GM18519 (cell line): ENCODE data around the gene ABCG1.
"Not testable (repeated sequence)": the region's sequence is repeated elsewhere in the genome, so short reads cannot be mapped to it uniquely, and the experiment has no call there.

Source experiments
- ATAC-seq: cut with Tn5 transposase; IDR thresholded peaks from one replicate; pipeline ENCODE4 v1.9.1; 2021; ENCODE audit warnings: mild to moderate bottlenecking, moderate library complexity; ENCODE audit not compliant: unreplicated experiment, low FRiP score

Gene ABCG1

DNA sequence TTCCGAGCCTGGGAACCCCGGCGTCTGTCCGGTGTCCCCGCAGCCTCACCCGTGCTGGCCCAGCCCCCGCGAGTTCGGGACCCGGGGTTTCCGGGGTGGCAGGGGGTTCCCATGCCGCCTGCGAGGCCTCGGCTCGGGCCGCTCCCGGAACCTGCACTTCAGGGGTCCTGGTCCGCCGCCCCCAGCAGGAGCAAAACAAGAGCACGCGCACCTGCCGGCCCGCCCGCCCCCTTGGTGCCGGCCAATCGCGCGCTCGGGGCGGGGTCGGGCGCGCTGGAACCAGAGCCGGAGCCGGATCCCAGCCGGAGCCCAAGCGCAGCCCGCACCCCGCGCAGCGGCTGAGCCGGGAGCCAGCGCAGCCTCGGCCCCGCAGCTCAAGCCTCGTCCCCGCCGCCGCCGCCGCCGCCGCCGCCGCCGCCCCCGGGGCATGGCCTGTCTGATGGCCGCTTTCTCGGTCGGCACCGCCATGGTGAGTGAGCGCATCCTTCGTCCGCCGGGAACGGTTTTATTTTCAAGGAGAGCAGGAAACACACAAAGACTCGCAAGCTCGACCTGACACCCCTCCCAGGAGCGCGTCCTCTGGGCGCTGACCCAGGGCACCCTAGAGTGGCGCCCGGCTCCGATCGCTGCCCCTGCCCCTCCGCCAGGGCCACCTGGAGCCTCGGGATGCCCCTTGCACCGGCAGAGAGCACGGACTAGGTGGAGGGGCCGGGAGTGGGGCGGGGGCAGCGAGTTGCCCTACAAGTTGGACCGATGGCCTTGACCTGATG lies at the start of gene ABCG1:
Gene ABCG1, plus strand, starts transcription at position 305 of the 770 bp plus-strand sequence. Its CDS starts 123 bp downstream, at position 428.
- ATAC-seq = no peak

DNA sequence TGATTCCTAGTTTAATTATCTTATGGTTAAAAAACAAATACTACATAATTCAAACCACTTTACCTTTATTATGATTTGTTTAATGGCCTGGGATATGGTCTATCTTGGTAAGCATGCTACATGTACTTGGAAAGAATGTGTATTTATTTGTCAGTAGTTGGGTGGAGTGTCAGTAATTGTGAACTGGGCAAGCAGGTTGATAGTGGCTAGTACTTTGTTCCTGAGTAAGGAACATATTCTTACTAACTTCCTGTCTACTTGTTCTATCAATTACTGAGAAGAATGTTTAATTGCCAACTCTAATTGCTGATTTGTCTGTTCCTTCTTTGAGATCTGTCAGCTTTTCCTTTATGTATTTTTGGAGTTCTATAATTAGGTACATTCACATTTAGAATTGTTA lies 49.2 kb upstream of the ABCG1 start:
- ATAC-seq = no peak

DNA sequence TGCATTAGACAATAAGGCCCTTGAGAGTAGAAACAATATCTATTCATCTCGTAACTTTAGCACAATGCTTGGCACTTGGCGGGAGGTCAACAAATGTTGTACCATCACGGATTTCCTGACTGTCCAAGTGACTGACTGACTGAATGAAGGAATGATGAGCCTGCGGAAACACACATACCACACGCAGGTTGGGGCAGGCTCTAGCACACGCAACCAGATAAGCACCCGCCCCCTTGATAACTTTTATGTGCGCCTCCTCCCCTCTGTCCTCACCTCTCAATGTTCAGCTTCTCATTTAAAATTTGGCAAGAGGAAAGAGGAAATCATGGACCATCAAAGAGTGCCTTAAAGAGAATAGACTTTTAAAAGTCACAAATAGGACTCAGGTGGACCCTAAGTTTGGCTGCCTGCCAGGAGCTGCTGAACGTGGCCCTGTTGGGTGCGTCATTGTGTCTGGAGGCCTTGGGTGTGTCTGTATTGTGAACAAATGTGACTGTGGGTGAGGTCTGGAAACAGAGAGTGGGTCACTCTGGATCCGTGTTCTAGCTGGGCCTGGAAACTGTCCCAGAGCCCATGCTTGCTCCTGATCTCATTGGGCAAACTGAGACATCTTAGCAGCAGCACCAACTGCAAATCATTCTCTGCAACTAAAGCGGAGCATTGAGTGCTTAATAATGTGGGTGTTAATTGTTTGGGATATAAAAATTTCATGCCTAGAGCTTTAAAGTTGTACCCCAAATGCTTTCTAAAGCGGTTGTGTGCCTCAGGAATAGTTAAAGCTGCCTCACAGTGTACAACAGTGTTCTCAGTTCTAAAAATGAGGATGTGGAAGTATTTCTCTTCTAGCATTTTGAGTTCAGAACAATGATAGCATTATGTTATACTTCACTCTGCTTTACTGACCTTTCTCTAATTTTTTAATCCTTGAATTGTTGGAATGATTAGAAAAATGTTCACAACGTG lies 47.6 kb upstream of the ABCG1 start:
- ATAC-seq = no peak

DNA sequence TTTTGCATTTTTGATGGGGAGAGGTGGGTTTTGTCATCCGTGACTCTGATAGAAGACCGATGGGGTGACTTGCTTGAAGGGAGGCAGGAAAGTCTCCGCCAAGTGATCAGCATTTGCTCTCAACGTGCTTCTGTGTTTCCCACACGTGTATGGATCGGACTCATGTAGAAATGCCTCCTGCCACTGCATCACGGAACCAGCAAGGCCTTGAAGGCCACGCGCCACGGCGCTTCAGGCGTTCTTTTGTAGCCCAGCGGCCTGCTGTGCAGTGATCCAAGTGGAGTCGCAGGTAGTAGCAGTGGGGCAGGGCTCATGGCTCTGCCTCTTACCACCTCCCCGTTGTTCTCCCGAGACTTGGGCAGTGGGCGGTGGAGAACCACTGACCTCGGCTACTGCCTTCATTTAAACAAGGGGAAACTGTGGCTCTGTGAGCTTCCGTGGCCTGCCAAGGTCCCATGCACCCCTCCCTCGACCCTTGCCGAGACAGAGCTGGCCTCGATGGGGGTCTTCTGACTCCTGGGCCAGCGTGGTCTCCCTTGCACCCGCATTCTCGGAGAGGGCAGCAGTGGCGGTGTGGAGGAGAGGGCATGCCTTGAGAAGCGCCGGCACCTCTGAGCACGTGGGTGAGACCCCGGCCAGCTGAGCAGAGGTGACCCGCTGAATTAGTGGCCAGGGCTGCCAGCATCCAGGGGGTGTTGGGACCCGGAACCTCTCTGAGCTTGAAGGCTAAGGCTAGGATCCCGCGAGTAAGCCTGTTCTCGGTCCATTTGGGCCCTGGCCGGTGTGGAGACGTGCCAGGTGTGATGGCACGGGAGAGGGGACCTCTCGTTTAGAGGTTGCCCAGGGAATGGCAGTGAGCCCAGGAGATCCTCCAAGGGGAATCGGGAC lies 46.1 kb upstream of the ABCG1 start:
- ATAC-seq = no peak

DNA sequence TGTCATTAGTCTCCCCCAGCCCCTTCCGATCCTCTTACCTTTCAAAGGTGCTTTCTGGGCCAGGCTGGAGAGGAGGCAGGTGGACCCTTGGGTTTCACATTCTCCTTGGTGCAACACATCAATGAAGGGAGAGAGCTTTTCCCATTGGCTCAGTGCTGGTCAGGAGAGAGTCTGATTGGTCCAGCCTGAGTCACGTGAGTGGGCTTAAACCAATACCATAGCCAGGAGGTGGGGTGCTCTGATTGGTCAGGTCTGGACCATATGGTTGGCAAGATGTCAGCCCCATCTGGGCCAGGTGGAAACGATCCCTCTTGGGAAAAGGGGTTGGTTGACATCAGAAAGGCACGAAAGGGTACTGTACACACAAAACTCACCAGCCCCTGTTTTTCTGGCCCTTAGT lies 44.8 kb upstream of the ABCG1 start:
- ATAC-seq = no peak

DNA sequence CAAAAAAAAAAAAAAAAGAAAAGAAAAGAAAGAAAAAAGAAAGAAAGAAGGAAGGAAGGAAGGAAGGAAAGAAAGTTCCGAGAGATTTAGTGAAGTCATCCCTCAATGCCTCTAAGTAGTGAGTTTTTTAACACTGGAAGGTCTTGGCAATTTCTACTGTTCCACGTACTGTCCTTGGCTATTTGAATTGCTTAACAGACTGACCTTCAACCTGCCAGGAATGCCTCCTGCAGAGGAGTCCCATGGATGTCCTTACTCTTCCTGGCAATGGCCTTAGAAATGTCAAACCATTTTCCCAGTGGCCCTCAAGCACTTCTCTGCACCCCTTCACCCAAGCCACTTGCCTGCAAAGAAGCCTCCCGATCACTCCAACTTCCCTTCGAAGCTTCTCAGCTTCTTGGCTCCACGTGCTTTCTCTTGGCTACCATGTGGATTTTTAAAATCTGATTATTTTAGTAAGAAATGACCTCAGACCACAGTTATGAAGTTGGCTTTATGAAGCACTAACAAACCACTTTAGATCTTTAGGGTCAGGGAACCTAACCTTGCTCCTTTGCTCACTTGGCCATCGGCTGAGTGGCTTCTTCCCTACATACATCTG lies 43.7 kb upstream of the ABCG1 start:
- no peak for ATAC-seq

DNA sequence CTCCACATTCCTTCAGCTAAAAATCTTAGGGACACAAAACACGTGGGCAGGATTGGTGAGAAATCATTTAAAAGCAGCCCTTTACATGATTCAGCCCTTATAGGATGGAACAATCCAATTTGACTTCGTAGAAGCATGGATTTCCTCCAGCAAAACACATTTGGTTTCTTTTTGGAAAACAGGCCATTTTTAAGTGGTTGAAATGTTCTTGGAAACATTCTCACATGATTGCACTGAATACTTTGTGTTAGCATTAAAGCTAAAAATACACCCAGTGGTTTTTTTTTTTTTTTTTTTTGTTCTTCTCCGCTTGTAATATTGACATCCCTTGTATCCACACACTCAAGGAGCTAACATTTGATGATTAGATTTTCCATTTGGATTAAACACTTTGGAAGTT lies 42.1 kb upstream of the ABCG1 start:
- no peak for ATAC-seq

DNA sequence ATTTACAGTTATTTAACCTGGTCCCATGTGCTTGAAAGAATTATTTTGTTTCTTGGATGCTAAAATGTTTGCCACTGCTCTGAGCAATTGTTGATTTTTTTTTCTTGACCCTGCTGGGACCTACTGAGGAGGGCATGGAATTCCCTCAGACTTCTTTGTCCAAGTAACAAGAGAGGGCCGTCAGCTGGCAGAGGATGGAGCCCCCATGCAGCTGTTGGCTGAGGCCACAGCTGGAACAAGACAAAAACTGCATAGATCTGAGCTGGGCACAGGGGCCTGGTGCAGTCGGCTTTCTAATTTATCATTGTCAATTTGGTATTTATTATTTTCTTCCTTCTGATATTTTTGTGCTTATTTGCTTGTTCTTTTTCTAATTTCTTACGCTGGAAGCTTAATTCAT lies 39.6 kb upstream of the ABCG1 start:
- ATAC-seq = no peak

DNA sequence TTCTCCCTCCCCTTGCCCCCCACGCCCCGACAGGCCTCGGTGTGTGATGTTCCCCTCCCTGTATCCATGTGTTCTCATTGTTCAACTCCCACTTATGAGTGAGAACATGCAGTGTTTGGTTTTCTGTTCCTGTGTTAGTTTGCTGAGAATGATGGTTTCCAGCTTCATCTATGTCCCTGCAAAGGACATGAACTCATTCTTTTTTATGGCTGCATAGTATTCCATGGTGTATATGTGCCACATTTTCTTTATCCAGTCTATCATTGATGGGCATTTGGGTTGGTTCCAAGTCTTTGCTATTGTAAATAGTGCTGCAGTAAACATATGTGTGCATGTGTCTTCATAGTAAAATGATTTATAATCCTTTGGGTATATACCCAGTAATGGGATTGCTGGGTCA lies 38.9 kb upstream of the ABCG1 start:
- not testable (repeated sequence) for ATAC-seq

DNA sequence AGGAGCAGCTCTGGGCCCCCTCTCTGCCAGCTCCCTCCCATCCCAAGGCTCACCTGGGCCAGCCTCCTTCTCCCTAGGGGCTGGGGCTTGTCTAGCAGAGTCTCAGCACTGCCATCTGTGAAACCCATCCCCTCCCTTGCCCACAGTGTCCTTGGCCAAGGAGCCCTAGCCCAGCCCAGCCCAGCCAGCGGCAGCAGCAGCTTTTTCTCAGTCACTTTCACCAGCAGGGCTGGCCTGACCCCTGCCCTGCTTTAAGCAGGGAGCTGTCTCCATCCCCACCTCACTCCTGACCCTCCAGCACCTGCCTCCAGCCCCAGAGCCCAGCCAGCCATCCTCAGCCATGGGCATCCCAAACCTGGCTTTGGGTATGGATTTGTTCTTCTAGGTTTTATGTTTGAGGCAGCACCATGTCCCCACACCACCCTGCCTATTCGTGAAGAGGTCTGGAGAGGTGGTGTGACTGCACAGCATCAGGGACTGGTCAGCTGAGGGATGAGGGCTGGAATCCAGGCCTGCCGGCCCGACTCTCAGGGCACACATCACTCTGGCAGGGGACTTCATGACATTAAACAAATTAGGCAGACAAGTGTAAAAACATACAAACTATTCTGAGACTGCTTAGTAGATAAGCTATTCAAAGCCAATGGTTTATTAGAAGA lies 36.1 kb upstream of the ABCG1 start:
- ATAC-seq = no peak

DNA sequence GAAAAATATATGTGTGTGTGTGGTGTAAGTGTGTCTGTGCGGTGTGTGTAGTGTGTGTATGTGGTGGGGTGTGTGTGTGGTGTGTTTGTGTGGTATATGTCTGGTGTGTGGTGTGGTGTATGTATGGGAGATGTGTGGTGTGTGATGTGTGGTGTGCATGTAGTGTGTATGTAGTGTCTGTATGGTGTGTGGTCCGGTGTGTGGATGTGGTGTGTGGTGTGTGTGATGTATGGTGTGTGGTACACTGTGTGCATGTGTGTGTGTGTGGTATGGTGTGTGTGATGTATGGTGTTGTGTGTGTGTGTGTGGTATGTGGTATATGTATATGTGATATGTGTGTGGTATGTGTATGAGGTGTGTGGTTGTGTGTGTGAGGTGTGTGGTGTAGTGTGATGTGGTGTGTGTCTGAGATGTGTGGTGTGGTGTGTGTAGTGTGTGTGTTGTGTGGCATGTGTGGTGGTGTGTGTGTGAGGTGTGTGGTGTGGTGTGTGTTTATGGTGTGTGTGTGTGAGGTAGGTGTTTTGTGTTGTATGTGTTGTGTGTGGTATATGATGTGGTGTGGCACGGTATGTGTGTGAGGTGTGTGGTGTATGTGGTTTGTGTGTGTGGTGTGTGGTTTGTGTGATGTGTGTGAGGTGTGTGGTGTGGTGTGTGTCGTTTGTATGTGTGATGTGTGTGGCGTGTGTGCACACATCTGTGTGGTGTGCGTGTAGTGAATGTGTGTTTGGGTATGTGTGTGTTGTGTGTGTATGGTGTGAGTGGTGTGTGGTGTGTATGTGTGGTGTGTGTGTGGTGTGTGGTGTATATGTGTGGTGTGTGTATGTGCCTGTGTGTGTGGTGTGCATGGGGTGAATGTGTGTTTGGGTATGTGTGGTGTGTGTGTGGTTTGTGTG lies 35.3 kb upstream of the ABCG1 start:
- ATAC-seq = no peak

DNA sequence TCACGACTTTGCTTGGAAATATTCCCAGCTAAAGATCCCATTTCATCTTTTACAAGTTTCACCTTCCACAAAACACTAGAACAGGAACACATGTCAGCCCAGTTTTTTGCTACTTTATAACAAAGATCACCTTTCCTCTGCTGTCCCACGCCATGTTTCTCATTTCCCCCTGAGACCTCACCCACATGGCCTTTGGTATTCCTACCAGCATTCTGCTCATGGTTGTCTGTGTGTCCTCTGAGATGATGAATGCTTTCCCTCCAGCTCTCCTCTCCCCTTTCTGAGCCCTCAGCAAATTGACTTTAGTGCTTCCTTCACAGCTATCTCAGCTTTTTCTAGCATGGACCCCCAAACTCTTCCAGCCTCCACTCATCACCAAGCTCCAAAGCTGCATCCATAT lies 32.3 kb upstream of the ABCG1 start:
- no peak for ATAC-seq

DNA sequence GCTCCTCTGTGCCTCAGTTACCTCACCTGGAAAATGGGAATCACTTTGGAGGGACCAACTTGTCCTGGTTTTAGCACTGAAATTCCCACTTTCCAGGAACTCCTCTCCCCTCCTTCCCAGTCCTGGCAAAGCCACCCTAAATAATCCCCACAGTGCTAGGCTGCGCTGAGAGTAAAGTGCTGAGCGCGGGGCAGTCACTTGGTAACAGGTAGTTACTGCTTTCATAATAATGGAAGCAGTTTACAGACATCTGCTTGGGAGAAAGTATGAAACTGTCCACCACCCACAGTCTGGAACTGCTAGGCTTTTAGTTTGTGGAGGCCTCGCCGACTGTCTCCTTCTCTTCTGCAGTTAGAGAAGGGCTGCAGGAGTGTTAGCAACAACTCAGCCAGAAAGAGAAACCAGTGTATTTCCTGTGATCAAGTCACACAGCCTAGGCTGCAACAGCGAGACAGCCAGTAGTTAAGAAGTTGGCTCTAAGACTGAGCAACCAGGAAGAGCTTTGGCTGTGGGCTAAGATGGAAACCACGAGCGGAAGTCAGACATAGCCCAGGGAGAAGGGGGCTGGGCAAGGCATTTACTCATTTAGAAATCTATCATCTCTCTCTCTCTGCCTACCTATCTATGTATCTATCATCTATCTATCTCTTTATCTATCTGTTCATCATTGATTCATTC lies 30.8 kb upstream of the ABCG1 start:
- ATAC-seq = peak; percentile 93

DNA sequence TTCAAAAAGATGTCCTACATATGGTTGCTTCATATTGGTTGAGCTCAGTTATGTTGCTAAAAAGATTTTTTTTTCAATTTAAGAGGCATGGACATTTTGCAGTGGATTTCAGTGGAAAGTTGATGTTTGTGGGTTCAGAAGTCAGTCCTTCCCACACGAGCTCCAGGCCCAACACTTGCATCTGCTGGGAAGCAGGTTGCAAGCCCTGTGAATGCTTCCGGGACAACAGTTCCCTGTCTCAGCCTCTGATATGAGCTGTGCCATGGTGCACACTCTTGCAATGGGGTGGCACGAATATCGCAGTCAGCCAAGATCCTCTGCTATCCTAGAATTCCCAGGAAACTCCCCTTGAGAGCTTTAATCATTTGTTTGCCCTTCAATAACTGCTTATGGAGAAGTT lies 30.3 kb upstream of the ABCG1 start:
- no peak for ATAC-seq

DNA sequence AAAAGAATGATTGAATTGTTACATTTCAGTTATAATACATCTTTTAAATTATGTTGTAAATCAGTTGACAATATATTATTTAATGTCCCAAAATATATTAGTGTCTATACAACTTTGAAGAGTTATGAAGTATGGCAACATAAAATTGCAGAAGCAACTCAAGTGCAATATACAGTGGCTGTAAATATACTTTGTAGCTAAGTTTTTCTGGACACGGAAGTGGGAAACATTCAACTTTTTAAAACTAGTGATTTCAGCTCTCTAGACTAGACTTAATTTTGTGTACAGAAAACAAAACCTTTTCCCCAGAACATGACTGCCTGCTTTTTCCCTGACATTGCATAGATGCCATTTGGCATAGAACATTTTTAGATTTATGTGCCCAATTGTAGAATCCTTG lies 29.5 kb upstream of the ABCG1 start:
- ATAC-seq = no peak

DNA sequence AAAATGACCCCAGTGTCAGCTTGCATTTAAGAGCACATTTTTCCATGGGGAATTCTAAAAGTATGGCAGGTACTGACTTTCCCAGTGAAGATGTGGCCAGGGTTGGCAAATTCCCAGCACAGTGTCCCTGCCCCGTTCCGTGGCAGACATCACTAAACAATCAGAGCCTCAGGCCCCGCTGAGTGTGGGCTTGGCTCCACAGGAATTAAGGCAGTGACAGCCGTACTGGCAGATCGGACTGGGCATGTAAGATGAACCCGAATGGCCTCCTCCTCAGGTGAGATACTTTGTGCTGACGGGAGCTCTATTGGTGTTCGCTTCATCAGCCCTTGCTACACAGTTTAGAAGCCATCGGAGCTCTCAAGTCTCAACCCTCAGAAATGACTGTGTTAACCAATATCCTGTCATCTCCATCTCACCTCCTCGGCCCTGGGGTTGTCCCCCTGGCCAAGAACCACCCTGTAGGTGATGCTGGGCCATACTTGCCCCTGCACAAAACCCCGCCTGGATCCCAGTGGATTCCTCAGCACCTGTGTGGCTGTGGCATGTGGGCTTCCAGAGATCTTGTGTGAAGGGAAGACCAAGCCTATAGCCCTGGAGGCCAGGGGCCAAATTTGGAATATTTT lies 29.0 kb upstream of the ABCG1 start:
- no peak for ATAC-seq

DNA sequence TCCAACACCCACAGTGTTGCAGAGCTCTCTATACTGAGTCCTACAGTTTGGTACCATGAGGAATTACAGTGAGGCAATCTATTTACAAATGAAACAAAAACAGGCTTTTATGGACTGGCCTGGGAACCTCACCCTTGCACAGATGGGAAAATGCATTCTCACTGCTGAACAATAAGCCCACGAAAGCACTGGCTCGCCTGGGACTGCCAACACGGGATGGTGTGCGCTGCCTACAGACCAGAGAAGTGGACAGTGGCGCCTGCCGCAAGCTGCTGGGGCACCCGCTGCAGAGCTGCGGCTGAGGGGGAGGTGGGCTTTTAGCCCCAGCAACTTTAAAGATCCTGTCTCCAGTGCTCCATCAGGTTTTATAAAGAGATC lies 28.5 kb upstream of the ABCG1 start:
- ATAC-seq = no peak

DNA sequence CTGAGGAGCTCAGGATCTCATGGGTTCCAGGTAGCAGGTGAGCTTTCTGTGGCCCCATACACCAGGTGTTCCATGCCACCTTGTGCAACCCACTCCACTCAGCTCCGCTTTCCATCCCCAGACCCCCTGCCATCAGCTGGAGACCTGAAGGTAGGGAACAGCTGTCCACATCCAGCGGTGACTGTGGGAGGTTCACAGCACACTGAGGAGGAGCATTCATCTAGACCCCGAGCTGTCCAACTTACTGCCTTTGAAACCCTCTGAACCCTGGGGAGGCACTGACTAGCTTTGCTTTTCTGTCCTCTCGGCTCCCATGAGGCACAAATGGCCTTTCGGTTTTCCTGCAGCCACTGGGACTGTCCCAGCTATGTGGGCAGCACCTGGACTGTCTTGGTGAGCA lies 27.9 kb upstream of the ABCG1 start:
- no peak for ATAC-seq
